ENCODE results near the gene BTBD9. TPM values are rescaled to one million over a fixed set of nuclear protein-coding genes. Genes with fewer than 3 reads are reported as not detected.

Gene BTBD9
- total and polyA plus RNA-seq, 9 of the 15 experiments (the other 6 are each of a cell fraction or from before 2014, with no cell fraction given): 0.08 to 1.6 (median 0.58) TPM

DNA sequence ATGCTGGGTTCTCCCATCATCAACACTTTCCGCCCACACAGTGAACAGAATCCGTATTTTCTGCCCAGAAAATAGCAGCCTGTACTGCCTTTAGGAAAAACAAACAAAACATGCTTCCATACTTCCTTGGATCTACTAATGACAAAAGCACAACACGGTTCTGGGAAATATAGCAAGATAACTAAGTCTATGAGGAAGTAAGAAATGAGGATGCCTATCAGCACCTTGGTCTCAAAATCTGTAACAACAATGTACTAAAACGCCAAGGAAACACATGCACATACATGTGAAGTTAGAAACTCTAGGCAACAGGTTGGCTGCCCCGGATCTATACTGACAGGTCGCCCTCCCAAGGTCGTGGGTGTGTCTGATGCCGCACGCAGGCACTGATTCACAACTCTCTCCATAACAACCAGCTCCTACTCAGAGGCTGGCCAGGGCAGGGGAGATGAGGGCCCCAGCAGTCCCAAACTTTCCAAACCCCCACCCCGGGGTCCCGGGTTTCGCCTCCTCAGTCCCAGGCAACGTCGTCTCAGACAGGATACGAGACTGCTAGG is 710 bp downstream of the BTBD9 start (continued):
- TF ChIP-seq, protein P1, sequence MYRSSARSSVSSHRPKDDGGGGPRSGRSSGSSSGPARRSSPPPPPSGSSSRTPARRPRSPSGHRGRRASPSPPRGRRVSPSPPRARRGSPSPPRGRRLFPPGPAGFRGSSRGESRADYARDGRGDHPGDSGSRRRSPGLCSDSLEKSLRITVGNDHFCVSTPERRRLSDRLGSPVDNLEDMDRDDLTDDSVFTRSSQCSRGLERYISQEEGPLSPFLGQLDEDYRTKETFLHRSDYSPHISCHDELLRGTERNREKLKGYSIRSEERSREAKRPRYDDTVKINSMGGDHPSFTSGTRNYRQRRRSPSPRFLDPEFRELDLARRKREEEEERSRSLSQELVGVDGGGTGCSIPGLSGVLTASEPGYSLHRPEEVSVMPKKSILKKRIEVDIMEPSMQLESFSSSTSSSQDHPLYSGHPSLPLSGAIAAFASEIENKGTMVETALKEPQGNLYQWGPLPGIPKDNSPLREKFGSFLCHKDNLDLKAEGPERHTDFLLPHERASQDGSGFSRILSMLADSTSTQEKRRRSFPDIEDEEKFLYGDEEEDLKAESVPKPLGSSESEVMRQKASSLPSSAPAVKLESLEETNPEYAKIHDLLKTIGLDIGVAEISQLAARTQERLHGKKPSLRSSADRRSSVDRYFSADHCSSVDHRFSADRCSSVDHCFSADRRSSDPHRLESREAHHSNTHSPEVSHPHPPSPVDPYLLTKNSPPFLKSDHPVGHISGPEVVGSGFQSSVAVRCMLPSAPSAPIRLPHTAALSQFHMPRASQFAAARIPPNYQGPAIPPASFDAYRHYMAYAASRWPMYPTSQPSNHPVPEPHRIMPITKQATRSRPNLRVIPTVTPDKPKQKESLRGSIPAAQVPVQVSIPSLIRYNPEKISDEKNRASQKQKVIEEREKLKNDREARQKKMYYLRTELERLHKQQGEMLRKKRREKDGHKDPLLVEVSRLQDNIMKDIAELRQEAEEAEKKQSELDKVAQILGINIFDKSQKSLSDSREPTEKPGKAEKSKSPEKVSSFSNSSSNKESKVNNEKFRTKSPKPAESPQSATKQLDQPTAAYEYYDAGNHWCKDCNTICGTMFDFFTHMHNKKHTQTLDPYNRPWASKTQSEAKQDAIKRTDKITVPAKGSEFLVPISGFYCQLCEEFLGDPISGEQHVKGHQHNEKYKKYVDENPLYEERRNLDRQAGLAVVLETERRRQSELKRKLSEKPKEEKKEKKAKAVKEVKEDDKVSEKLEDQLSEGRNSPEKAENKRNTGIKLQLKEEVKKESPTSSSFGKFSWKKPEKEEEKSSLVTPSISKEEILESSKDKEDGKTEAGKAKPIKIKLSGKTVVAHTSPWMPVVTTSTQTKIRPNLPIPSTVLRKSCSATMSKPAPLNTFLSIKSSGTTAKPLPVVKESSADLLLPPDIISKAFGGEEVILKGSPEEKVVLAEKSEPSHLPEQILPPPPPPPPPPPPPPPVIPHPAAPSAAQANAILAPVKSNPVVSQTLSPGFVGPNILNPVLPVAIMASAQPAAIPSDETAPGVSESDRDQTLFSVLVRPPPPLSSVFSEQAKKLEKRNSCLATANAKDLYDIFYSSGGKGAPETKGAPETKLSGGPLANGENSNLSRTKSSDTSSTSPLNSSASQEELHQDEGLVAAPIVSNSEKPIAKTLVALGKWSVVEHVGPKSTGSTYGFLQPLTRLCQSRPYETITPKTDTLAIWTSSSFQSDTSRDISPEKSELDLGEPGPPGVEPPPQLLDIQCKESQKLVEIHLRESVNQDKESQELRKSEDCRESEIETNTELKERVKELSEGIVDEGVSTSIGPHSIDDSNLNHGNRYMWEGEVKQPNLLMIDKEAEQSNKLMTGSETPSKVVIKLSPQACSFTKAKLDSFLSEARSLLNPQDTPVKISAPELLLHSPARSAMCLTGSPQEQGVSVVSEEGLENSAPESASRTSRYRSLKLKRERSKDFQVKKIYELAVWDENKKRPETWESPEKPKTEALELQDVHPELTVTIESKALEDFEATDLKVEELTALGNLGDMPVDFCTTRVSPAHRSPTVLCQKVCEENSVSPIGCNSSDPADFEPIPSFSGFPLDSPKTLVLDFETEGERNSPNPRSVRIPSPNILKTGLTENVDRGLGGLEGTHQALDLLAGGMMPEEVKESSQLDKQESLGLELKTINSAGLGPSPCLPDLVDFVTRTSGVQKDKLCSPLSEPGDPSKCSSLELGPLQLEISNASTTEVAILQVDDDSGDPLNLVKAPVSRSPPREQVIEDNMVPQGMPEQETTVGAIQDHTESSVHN (IDR thresholded peaks at IDR 0.05; ENCODE audit: borderline replicate concordance in 1 of 2, low read depth in 1 of 2): no peak
- no peak for TF ChIP-seq HCFC1 (IDR thresholded peaks at IDR 0.05; ENCODE audit: low read depth, low read length)
- peak; percentile 32; the same call in 1 of the 2 replicates for TF ChIP-seq EGR1 (conservative IDR thresholded peaks at IDR 0.05)
- no peak for TF ChIP-seq HSF4 (CRISPR knock-in tag; IDR thresholded peaks at IDR 0.05; ENCODE audit: borderline replicate concordance)
- TF ChIP-seq MCM2 (IDR thresholded peaks at IDR 0.05; ENCODE audit: low read depth): no peak
- TF ChIP-seq CBX8 (IDR thresholded peaks at IDR 0.05; ENCODE audit: borderline replicate concordance, extremely low read depth, low read depth, low read length, poor library complexity, severe bottlenecking): no peak
- TF ChIP-seq, protein P2, sequence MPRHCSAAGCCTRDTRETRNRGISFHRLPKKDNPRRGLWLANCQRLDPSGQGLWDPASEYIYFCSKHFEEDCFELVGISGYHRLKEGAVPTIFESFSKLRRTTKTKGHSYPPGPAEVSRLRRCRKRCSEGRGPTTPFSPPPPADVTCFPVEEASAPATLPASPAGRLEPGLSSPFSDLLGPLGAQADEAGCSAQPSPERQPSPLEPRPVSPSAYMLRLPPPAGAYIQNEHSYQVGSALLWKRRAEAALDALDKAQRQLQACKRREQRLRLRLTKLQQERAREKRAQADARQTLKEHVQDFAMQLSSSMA (CRISPR knock-in tag; IDR thresholded peaks at IDR 0.05): no peak
- TF ChIP-seq RUNX1 (IDR thresholded peaks at IDR 0.05; ENCODE audit: low read depth): no peak
- TF ChIP-seq CXXC5 (CRISPR knock-in tag; IDR thresholded peaks at IDR 0.05): no peak
- TF ChIP-seq, protein P3, sequence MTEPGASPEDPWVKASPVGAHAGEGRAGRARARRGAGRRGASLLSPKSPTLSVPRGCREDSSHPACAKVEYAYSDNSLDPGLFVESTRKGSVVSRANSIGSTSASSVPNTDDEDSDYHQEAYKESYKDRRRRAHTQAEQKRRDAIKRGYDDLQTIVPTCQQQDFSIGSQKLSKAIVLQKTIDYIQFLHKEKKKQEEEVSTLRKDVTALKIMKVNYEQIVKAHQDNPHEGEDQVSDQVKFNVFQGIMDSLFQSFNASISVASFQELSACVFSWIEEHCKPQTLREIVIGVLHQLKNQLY (CRISPR knock-in tag; conservative IDR thresholded peaks at IDR 0.05): no peak
- TF ChIP-seq RBFOX2 (IDR thresholded peaks at IDR 0.05; ENCODE audit: low read depth, low read length): no peak
- TF ChIP-seq ZNF584 (CRISPR knock-in tag; IDR thresholded peaks at IDR 0.05; ENCODE audit: low read depth): no peak
- no peak for TF ChIP-seq ZBTB8A (IDR thresholded peaks at IDR 0.05; ENCODE audit: partially characterized antibody)
- TF ChIP-seq RCOR1 (IDR thresholded peaks at IDR 0.05; ENCODE audit: borderline replicate concordance in 1 of 2, low read depth in 2 of 2, low read length in 2 of 2): 0 out of 4 replicates have a peak, but pooled peaks of 1 of the 2 experiments have one; percentile 36
- no peak for TF ChIP-seq TCF7L2 (IDR thresholded peaks at IDR 0.05; ENCODE audit: low read depth, low read length)
- TF ChIP-seq ILK (tag; IDR thresholded peaks at IDR 0.05; ENCODE audit: borderline replicate concordance, low read depth): no peak
- TF ChIP-seq, protein P4, sequence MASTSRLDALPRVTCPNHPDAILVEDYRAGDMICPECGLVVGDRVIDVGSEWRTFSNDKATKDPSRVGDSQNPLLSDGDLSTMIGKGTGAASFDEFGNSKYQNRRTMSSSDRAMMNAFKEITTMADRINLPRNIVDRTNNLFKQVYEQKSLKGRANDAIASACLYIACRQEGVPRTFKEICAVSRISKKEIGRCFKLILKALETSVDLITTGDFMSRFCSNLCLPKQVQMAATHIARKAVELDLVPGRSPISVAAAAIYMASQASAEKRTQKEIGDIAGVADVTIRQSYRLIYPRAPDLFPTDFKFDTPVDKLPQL (IDR thresholded peaks at IDR 0.05; ENCODE audit: extremely low read depth, insufficient read length): no peak
